Medulla oblongata (tissue), 1 donor: ENCODE results near the gene SHFL.
A peak's percentile ranks its signal among the peaks of the same experiment; 100 is the strongest.

Source experiments
- DNase-seq: peaks from one replicate; pipeline ENCODE4 v3.0.0-alpha.2; 2015; ENCODE audit errors: extremely low spot score

SHFL gene

DNA sequence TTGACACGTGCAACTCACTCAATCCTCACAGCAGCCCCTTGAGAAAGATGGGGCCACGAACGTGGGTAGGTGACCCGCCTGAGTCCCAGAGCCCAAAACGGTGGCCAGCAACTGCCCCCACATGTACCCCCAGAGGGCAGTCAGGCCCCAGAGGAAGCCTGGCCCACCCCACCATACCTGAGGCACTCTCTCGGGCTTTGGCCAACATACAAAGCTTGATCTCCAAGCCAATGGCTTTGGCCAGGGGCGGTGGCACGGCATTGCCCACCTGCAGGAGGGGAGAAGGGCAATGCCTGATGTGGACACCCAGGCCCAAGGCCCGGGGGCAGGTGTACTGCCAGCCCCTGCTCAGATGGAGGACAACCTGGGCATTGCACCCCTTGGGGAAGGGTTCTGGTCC, 47.9 kb downstream of the SHFL start:
- DNase-seq = no peak

DNA sequence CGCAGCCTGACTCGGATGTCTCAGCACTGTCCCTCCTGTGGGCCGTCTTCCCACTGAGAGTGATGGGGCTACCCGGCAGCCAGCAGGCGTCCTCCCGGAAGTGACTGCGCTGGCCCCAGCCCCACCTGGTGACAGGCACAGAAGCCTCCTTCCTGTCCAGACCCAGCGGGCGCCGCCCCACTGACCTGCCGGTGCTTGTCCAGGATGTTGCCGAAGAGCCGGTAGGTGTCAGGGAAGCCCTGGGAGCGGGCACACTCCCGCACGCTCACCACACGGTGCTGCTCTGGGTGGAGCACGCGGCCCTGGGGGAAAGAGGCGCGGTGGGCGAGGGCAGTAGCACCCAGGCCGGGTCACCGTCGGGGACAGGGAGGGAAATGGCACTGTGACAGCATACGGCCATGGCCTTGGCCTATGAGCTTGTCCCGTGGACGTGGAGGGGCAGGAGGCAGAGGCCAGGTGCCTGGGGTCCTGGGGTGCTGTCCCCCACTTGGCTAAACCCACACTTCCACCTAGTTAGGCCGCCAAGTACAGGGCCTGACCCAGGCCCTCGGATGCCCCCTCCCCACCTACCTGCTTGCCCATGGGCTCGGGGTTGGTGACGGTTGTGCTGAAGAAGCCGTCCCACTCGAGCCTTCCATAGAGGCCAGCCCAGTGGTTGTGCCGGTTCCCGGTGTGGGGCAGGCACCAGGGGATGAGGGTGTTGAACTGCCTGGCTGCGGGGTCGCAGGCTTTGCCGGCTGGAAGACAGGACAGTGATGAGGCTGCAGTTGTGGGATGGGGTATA, 49.6 kb downstream of the SHFL start:
- DNase-seq = no peak

DNA sequence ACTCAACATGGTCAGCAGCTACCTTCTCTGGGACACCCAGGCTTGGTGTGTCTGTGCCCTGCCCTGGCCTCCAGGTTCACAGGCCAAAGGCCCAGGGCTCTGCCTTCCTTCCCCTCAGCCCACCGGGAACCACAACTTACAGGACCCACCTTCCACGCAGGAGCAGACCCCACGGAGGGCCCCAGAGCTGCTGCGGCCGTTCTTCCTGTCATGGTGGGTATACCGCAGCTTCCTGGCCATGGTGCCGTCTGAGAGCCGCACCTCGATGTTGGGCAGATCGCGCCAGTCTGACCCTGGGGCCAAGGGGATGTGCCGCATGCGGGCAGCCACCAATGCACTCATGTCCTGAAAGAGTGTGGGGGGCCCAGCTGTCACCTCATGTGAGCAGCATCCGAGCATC, 50.8 kb downstream of the SHFL start:
- DNase-seq = no peak

DNA sequence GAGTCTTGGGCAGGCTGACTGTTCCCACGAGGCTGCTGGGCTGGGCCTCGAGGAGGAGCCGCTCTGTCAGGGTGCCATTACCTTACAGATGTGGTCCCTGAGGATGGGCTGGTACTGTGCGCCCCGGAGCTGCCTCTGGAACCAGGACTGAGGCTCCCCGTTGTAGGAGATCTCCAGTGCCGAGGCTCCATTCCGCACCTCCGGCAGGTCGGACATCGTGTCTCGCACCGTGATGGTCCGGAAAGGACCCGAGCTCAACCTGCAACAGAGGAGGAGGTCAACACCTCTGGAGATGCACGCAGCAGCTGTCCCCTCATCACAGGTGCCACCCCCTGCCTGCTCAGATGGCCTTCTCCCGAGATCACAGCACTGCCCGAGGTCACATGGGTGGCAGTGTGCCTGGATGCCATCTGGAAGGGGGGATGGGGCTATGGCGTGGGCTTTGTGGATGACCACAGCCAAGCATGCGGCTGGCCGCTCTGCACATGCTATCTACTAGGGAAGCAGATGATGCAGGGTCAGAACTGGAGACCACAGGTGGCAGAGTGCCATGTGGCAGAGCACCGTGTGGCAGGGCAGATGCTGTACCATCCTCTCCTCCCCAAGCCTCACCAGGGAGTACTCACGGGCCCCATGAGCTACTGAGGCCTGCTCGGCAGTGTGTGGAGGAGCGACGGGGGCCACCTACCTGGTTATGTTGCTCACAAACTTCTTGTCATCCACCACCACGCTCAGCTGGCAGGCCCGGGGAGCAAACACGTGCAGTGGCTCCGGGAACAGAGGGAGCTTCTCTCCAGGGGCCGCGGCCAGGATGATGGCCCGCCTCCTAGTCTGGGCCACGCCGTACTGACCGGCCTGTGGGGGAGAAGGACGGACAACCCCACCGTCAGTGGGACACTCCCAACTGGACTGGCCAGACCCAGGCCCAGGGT, 51.9 kb downstream of the SHFL start:
- peak; percentile 59 for DNase-seq

DNA sequence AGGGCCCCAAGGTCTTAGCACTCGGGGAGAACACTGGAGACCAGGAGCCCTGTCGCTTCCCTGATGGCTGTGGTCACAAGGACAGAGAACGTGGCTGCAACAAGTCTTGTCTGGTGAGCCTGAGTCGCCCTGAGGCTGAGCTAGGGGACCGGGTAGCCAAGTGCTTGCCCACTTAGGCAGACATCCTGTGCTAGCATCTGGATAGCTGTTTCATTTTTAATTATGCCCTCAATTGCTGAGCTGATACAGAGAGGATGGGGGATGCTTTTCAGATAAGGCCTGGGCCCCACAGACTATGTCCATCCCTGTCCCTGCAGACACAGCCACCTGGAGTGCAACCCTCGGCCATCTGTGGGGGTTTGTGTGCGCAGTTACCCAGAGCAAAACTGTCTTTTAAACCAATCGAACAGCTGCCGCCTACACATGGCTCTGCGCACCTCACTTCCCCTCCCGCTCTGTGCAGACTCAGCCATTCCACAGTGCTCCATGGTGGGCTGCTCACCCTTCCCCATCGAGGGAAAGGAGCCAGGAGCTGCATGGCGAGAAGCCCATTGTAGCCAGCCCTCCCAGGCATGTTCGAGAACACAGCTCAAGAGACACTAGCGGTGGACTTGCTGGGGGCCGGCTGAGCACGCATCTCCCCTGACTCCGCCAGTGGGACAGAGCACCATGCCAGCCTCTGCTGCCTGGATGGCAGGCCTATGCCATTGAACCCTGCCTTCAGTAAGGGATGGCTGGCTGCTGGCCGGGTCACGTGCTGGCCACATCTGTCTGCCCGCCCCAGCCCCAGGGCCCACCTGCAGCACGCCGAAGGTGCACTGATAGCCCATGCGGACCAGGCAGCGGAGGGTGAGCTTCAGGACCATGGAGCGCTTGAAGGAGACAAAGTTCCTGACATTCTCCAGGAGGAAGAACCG, 53.0 kb downstream of the SHFL start:
- DNase-seq = no peak

DNA sequence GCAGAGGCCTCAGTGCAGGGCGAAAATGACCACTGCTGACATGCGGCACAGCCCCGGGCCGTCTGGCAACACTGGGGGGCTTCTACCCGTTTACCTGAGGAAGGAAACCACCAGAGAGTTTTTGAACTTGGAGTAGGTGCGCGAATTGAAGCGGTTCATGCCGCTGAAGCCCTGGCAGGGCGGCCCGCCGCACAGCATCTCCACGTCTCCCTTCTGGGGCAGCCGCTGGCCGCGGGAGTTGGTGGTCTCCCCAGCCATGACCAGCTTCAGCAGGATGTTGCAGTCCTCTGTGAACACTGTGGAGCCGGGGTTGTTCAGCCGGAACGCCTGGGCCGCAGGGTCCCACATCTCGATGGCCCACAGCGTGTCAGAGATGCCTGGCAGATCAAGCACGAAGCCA, 53.8 kb downstream of the SHFL start:
- DNase-seq = no peak

DNA sequence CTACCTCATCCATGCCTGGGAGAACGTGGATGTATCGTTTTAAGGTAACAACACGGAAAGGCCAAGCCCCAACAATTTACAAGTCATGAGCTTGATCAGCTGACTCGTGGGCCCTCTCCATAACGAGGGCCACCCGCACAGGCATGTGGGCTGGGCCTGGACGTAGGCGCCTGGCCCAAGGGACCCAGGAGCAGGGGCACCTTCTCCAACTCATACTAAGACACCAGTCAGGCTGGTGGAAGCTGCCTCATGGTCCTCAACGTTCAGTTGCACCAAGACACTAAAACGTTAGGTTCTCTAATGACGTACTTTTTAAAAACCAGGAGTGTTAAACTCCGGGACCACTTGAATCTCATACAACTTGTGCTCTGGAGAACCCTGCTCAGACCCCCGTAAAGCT, 55.4 kb downstream of the SHFL start:
- DNase-seq = no peak

DNA sequence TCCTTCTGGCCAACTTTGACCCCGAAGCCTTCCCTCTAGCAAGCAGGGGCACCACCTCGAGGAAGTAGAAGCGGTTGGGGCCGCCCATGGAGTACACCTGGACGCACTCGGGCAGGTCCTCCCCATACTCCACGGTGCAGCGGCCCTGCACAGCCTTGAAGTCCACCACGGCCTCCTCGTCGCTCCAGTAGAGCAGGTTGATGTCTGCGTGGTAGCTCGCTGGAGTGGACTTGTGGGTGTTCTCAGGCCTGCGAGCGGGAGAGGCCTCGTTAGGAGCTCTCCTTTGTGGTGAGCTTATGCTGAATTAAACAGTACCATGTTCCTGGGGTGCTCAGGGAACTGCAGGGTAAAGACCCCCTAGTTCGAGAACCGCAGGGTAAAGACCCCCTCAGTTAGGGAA, 55.9 kb downstream of the SHFL start:
- no peak for DNase-seq
